ENCODE data around the gene MSMB. TPM values are rescaled to one million over a fixed set of nuclear protein-coding genes. Genes with fewer than 3 reads are reported as not detected.

Gene MSMB
- total RNA-seq, 1 donor from 2014 or later: not detected

DNA sequence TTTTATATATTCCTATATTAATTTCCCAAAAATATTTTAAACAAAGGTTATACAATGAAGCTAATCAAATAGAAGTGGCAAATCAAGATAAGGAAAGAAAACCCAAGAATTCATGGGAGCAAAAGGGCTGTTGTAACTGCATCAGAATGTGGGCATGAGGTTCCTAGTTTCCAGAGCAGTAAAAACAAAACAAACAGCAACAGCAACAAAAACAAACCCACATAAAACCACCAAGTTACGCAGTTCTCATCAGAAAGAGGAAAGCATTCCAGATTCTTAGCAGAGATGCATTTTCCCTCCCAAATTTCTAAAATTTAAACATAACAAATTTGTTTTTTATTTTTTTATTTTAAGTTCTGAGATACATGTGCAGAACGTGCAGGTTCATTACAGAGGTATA, 34.8 kb upstream of the MSMB start:
- Histone ChIP-seq H3K27me3 (no peaks in the 10 kb centered on the region), H3K4me1 (no peaks in the 10 kb centered on the region), H3K27ac (no peak overlapping the region), H3K9me3 (no peaks in the 10 kb centered on the region), H3K36me3 (no peaks in the 10 kb centered on the region), H3K4me3 (no peak overlapping the region)
- DNase-seq: no peak
- ATAC-seq: peak; percentile 55
- TF ChIP-seq, protein P1, sequence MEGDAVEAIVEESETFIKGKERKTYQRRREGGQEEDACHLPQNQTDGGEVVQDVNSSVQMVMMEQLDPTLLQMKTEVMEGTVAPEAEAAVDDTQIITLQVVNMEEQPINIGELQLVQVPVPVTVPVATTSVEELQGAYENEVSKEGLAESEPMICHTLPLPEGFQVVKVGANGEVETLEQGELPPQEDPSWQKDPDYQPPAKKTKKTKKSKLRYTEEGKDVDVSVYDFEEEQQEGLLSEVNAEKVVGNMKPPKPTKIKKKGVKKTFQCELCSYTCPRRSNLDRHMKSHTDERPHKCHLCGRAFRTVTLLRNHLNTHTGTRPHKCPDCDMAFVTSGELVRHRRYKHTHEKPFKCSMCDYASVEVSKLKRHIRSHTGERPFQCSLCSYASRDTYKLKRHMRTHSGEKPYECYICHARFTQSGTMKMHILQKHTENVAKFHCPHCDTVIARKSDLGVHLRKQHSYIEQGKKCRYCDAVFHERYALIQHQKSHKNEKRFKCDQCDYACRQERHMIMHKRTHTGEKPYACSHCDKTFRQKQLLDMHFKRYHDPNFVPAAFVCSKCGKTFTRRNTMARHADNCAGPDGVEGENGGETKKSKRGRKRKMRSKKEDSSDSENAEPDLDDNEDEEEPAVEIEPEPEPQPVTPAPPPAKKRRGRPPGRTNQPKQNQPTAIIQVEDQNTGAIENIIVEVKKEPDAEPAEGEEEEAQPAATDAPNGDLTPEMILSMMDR (IDR thresholded peaks at IDR 0.05): no peak
- intact Hi-C loops (cut with DNase I): no loop called here

DNA sequence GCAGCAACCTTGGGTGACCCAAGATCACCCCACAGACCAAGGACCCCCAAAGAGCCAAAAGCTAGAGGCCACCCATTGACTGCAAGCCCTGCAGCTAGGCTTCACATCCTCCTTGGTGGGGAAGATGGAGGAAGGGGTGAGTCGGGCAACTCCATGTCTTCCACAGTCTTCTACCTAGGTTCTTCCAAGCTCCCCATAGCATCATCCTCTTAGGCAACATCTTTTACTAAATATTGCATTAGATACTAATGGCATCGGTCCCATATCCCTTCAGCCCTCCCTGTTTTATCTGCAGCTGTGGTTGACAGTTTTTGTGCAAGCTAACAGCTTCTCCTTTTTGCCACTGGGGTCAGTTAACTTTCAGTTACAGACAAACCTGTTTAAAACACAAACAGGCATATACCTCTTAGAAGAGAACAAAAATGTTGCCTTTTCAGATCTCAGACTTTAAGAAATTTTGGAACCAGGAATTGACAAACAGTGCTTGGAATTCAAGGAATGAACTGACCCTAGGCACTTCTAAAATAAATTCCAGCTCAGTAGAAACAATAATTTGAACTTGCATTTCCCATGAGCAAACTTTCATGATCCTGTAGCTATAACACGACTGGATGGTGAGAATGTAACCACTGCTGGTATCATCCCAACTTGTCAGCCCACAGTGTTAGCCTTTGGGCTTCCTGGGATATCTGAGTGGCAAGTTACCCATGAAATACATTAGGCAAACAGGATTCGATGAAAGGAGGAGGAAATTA, 33.9 kb upstream of the MSMB start:
- TF ChIP-seq, protein P1 (IDR thresholded peaks at IDR 0.05): no peak
- Histone ChIP-seq H3K9me3 (no peaks in the 10 kb centered on the region), H3K27ac (peak overlapping the region; percentile 19), H3K4me1 (no peaks in the 10 kb centered on the region), H3K4me3 (no peak overlapping the region), H3K27me3 (no peaks in the 10 kb centered on the region), H3K36me3 (no peaks in the 10 kb centered on the region)
- ATAC-seq (peak; percentile 74), DNase-seq (no peak)
- intact Hi-C loops (cut with DNase I): no loop called here

DNA sequence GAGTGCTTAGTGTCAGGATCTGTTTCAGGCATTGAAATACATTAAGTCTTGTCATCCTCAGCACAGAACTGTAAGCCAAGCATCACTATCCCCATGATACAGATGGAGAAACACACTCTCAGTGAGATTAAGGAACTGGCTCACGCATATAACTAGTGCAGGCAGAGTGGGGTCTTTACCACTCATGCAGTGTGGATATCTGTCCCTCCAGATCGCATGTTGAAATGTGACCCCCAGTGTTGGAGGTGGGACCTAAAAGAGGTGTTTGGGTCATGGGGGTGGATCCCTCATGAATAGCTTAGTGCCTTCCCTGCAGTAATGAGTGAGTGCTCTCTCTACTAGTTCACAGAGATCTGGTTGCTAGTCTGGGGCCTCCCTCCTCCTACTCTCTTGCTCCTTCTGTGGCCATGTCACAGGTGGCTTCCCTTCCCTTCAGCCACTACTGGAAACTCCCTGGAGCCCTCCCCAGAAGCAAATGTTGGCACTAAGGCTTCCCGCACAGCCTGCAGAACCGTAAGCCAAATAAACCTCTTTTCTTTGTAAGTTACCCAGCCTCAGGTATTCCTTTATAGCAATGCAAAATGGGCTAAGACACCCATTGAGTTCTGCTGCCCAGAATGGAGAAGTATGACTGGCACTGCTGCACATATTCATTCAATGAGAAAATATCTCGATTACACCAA, 31.8 kb upstream of the MSMB start:
- Histone ChIP-seq H3K36me3 (no peaks in the 10 kb centered on the region), H3K4me3 (no peak overlapping the region), H3K27ac (no peak overlapping the region), H3K9me3 (no peaks in the 10 kb centered on the region), H3K4me1 (no peaks in the 10 kb centered on the region), H3K27me3 (no peaks in the 10 kb centered on the region)
- intact Hi-C loops (cut with DNase I): no loop called here
- TF ChIP-seq, protein P1 (IDR thresholded peaks at IDR 0.05): no peak
- ATAC-seq (peak; percentile 63), DNase-seq (no peak)

DNA sequence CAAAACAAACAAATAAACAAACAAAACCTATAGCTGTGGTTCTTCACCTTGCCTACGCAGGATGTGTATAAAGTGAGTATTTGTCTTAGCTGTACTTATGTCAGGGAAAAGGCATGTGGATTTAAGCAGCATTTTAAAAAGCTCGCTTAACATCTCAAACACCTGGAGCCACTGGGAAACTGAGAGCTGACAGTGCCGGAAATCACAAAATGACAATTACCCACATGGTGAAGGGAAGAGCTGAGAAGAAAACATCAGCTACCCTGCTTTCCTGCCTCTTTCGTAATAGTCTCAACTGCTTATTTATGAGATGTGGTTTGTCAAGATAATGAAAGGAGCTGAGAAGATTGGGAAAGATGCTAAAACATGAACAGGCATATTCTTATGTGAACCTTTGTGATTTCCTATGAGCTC, 31.1 kb upstream of the MSMB start:
- H3K36me3 ChIP-seq: no peaks in the 10 kb centered on the region
- TF ChIP-seq, protein P1 (IDR thresholded peaks at IDR 0.05): no peak
- H3K9me3 ChIP-seq: no peaks in the 10 kb centered on the region
- DNase-seq (no peak), ATAC-seq (peak; percentile 43)
- H3K4me1 ChIP-seq: no peaks in the 10 kb centered on the region
- no peak overlapping the region for H3K27ac ChIP-seq
- H3K4me3 ChIP-seq: no peak overlapping the region
- no peaks in the 10 kb centered on the region for H3K27me3 ChIP-seq
- intact Hi-C loops (cut with DNase I): no loop called here

DNA sequence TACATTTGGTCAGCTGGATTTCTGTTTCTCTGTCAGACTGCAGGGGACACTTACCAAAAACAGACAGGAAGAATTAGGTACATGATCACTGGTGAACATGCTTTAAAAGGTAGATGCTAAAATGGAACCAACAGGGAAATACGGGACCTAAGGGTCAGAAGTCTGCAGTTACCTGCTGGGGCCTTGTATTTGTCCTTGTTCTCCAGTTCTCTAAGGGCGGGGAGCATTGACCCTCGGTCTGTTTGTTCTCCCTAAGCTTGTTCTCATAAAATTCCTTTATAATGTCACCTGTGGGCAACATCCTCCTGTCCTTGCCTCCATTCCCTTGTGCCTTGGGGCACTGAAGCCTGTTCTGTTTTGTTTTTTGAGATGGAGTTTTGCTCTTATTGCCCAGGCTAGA, 29.8 kb upstream of the MSMB start:
- intact Hi-C loops (cut with DNase I): no loop called here

More for the DNA sequence above, 29.8 kb upstream of the MSMB start:
- TF ChIP-seq, protein P1 (IDR thresholded peaks at IDR 0.05): no peak
- ATAC-seq (no peak), DNase-seq (no peak)
- Histone ChIP-seq H3K4me3 (no peak overlapping the region), H3K36me3 (no peaks in the 10 kb centered on the region), H3K27ac (no peak overlapping the region), H3K27me3 (no peaks in the 10 kb centered on the region), H3K4me1 (no peaks in the 10 kb centered on the region), H3K9me3 (no peaks in the 10 kb centered on the region)
